ENCODE measurements around the gene PALS2. TPM values are rescaled to one million over a fixed set of nuclear protein-coding genes. Genes with fewer than 3 reads are reported as not detected.

The PALS2 gene
- total RNA-seq, 1 experiment from 2014 or later, result 35.7 TPM

DNA sequence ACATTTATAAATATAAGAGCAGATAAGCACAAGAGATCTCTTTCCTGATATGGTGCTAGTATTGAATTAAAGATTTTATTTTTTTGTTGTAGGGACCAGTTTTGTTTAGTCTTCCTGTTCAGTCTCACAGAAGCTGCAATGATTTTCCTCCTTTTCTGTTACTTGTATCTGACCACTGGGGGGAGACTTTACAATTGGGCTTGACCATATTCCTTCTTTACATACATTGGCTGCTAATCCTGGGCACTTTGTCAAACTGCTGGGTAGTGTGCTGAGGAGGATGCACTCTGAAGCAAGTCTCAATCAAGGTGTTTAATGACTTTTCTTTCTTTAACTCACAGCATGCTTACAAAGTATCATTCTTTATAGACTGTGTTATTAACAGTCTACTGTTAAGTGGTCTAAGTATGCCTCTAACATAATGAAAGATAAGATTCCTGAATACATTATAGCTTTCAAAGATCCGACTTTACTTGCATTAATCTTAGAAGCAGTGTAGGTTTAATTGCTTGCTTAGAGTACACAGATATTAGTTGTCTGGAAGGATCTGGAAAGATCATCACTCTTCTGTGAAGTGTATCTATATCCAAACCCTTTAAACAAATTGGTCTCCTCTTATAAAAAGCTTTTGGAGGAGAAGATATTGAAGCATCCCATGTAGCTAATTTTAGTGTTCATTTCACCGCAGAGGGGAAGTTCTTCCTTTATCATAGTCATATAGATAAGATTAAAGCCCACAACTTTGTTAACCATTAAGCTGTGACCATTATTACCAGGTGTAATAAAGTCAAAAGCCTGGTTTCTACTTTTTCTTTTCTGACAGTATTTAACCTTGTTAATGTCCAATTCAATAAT is 3.1 kb downstream of the PALS2 start:
- DNase-seq (ENCODE audit: low read depth, low spot score), result peak; percentile 89
- in situ Hi-C loops (cut with HindIII; ENCODE audit: low pct_unique_long_range_greater_than_20kb, low sequenced_read_pairs), result no loop called here

DNA sequence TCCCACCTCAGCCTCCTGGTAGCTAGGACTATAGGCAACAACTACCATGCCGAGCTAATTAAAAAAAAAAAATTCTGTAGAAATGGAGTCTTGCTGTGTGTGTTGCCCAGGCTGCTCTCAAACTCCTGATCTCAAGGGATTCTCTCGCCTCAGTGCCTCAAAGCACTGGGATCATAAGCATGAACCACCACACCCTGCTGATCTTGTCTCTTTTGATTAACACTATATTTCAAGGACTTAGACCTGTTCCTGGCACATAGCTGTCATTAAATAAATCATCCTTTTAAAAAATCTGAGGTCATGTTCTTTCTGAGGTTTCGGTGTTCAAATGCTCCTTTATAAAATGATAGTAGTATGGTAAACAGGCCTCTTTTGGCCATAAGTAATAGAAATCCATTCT is 4.8 kb downstream of the PALS2 start:
- DNase-seq (ENCODE audit: low read depth, low spot score), result no peak
- in situ Hi-C loops (cut with HindIII; ENCODE audit: low pct_unique_long_range_greater_than_20kb, low sequenced_read_pairs), result no loop called here

DNA sequence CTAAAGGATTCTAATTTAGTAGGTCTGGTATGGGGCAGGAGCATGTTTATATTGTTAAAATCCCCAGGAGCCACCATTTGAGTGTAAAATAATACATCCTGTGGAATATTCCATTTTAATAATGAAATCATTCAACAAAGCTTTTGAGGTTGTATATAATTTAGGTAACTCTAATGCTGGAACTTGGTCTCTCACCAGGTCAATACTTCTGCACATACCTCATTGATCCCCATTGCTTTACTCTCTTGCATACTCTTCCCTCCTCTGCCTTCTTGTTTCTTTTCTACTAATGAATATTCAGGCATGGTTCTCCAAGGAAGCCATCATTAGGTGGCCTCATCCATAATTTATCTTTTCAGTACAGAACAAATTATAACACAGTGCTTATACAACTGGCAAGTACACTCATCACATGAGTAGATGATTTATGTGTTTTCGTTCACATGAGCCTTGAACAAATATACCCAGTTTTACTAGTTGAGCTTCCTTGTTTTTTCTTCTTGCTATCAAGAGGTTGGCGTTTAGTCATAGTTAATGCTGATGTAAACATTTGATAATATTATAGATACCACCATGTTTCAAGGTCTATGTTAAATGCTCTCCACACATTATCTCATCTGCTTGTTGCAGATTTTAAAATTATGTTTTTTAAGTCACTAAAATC is 7.2 kb downstream of the PALS2 start:
- no peak for DNase-seq (ENCODE audit: low read depth, low spot score)
- in situ Hi-C loops (cut with HindIII; ENCODE audit: low pct_unique_long_range_greater_than_20kb, low sequenced_read_pairs), result no loop called here

DNA sequence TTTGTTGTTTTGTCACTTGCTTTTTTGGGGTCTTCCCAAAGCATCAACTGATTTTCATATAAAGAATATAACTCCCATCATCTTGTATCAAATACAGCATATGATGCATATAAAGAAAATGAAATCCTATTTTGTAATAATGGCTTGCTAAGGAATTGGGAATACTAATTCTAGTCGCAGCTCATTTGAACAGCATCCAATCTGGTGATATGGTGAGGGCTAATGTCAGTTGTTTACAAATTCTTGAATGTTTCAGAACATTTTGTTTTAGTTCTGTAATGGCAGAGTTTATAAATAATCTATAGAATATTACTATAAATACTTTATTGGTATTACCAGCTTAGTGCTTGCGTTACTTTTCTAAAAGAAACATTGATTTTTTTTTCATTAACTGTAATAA is 8.9 kb downstream of the PALS2 start:
- no peak for DNase-seq (ENCODE audit: low read depth, low spot score)
- in situ Hi-C loops (cut with HindIII; ENCODE audit: low pct_unique_long_range_greater_than_20kb, low sequenced_read_pairs), result no loop called here

DNA sequence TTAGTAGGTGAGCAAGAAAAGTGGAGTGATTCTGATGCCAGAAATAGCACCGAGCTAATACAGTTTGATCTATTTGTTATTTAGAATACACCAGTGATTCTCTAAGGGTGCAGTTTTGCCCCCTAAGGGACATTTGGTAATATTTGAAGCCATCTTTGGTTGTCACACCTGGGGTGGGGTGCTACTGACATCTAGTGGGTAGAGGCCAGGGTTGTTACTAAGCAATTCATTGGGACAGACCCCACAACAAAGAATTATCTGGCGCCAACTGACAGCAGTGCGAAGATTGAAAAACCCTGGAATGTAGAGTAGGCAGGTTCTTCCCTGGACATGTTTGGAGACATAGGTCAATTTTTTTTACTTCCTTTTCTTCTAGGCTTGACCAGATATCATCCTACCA is 14.6 kb downstream of the PALS2 start:
- peak; percentile 77 for DNase-seq (ENCODE audit: low read depth, low spot score)
- in situ Hi-C loops (cut with HindIII; ENCODE audit: low pct_unique_long_range_greater_than_20kb, low sequenced_read_pairs), result no loop called here

DNA sequence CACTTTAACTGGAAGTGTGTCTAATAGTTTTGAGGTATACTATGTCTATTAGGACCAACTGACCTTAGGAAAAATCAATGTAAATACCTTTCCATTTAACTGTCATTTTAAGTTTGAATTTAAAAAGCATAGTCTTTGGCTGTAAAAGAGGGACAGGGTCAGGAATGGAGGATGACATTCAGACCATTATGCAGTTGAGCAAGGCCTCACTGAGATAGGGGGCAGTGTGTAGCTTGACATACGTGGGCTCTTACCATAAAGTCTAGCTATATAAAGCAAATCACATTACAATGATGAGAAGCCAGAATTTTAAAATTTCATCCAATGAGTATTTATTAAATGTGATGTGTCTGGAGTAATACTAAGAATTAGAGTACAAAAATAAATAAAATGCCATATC is 17.9 kb downstream of the PALS2 start:
- in situ Hi-C loops (cut with HindIII; ENCODE audit: low pct_unique_long_range_greater_than_20kb, low sequenced_read_pairs), result no loop called here
- peak; percentile 45 for DNase-seq (ENCODE audit: low read depth, low spot score)

DNA sequence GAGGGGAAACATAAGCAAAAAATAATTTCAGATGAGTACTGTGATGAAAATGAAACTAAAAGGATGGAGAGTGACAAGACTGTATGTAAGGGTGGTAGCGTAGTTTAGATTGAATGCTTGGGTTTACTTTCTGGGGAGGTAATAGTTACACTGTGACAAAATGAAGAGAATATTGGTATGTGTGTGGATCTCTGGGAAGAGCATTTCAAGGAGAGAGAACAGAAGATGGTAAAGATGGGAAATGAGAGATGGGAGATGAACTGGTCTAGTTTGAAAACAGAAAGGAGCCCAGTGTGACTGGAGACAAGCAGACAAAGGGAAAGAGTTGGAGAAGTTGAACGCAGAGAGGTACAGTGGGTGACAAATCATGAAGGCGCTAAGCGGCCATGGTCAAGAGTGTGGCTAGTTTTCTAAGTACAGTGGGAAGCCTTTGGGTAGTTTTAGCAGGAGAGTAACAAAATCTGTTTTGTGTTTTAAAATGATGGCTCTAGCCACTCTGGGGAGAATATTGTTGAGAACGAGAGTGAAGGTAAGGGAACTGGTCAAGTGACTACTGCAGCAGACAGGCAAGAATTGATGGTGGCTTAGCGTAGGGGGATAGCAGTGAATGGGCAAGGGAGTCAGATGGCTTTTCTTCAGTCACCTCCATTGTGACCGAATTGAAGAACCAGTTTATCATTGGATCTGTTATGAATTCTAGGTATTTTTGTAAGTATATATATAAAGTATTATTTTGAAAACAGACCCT is 22.6 kb downstream of the PALS2 start:
- DNase-seq (ENCODE audit: low read depth, low spot score), result no peak
- in situ Hi-C loops (cut with HindIII; ENCODE audit: low pct_unique_long_range_greater_than_20kb, low sequenced_read_pairs), result no loop called here

DNA sequence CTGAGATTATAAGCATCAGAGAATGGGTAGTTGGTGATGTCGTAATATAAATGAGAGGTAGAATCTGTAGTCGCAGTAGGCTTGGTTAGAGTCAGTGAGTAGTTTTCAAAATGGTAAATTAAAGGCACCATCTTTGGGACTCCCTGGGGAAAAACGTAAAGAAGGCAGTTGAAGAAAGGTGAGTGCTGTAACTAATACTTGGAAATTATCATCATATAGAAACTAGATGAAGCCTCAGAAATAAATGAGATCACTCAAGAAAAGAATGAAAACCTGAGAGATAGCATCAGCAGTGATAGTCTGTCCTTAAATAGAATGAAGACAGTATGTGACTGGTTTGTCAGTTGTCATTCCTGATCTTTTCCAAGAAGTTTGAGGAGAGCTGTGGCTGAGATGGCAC is 23.8 kb downstream of the PALS2 start:
- no peak for DNase-seq (ENCODE audit: low read depth, low spot score)
- in situ Hi-C loops (cut with HindIII; ENCODE audit: low pct_unique_long_range_greater_than_20kb, low sequenced_read_pairs), result no loop called here

DNA sequence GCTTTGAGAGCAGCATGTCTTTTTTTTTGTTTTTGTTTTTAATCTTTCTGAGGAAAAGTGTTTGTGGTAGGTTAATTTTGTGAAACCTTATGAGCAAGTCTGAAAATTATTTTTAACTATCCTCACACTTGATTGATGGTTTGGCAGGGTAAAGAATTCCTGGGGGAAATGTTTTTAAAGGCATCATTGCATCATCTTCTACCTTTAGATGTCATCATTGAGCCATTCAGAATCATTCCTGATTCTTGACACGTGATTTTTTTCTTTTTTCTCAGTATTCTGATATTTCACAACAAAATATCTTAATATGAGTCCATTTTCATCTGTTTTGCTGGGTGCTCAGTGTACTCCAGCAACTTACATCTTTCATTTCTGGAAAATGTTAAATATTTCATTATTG is 28.3 kb downstream of the PALS2 start:
- in situ Hi-C loops (cut with HindIII; ENCODE audit: low pct_unique_long_range_greater_than_20kb, low sequenced_read_pairs), result no loop called here
- DNase-seq (ENCODE audit: low read depth, low spot score), result no peak

DNA sequence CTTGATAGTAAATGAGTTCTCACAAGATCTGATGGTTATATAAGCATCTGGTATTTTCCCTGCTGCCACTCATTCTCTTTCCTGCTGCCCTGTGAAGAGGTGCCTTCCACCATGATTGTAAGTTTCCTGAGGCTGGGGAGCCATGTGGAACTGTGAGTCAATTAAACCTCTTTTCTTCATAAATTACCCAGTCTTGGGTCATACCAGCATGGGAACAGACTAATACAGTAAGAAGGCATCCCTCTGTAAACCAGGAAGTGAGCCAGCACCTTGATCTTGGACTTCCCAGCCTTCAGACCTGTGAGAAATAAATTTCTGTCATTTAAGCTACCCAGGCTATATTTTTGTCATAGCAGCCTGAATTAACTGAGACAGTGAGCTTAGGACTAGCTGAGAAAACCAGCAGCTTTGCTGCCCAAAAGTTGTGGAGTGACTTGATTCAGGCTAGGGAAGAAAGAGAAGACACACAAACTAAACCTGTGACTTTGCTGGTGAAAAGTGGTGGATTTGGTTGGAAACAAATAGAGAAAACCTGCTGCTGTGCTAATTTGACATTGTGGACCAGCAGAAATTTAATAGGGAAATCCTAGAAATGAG is 29.7 kb downstream of the PALS2 start:
- DNase-seq (ENCODE audit: low read depth, low spot score), result no peak
- in situ Hi-C loops (cut with HindIII; ENCODE audit: low pct_unique_long_range_greater_than_20kb, low sequenced_read_pairs), result no loop called here

DNA sequence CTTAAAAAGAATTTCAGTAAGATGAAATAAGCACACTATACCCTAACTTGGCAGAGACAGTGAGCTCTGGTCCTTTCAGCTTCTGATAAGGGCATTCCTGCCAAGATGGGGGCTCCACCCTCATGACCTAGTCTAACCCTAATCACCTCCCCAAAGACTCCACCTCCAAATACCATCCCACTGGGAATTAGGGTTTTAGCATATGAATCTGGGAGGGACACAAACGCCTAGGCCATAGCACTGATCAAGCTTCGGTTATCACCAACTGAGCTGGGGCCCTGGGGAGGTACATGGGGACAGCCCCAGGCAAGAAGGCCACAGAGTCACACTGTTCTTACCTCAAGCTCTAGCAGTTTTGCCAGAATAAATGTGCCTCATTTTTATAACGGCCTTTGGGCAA is 31.4 kb downstream of the PALS2 start:
- in situ Hi-C loops (cut with HindIII; ENCODE audit: low pct_unique_long_range_greater_than_20kb, low sequenced_read_pairs), result no loop called here
- DNase-seq (ENCODE audit: low read depth, low spot score), result no peak

DNA sequence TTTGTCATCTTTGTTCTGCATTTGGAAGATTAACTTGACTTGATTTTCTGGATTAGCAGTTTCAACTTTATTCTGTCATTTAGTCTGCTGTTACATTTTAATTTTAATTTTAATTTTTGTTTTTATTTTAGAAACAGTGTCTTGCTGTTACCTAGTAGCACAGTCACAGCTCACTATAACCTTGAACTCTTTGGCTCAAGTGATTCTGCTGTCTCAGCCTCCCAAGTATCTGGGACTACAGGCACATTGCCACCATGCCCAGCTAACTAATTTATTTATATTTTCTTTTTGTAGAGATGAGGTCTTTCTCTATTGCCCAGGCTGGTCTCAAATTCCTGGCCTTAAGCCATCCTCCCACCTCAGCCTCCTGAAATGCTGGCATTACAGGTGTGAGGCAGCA is 35.3 kb downstream of the PALS2 start:
- no peak for DNase-seq (ENCODE audit: low read depth, low spot score)
- in situ Hi-C loops (cut with HindIII; ENCODE audit: low pct_unique_long_range_greater_than_20kb, low sequenced_read_pairs), result no loop called here

DNA sequence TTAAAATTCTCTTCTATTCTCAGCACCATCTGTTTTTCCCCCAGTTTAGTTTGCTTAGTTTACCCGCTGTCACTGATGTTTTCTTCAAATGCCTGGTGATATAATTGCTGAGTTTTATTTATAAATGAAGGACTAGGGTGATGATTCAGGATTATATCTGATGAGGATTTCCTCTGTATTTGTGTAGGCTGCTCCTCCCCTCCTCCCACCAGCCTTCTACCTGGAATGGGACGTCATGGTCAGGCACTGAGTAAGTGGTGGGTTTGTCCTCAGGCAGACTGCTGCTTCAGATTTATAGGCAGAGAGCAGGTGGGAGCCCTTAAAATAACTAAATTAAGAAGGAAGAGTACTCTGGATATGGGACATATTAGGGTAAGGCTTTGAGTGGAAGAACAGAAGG is 35.8 kb downstream of the PALS2 start:
- DNase-seq (ENCODE audit: low read depth, low spot score), result no peak
- in situ Hi-C loops (cut with HindIII; ENCODE audit: low pct_unique_long_range_greater_than_20kb, low sequenced_read_pairs), result no loop called here

DNA sequence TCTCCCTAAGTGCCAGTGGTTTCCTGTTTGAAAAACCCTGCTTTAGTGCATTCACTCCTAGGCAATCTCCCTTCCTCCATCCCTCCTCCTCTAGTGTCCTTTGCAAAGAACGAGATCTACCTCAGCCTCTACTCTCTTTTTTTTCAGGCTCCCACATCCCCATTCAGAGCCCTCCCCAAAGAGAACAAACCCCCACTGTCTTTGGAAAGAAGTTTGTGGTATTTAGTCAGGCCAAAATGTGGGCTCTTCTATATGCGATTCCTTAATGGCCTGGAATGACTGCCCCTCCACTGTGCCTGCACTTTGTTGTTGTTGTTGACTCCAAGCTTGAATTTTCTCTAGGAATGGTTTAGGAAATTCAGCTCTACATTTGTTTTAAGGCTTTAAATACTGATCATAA is 36.3 kb downstream of the PALS2 start:
- in situ Hi-C loops (cut with HindIII; ENCODE audit: low pct_unique_long_range_greater_than_20kb, low sequenced_read_pairs), result no loop called here
- DNase-seq (ENCODE audit: low read depth, low spot score), result no peak

DNA sequence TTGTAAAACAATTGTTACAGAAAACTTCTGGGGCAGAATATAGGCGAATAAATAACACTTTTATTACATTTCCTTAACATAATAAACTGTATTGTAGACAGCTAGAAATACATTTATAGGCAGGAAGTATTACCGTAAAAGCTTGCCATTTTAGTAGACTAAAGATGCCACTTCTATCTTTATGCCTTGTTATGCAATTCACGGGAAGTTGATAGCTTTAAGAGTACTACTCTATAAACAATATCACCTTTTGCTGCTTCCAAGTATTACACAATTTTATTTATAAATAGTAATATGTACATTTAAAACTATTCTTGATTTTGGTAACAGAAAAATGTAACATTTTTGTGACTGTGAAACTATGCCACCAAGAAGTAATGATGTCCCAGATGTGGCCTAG is 37.9 kb downstream of the PALS2 start:
- in situ Hi-C loops (cut with HindIII; ENCODE audit: low pct_unique_long_range_greater_than_20kb, low sequenced_read_pairs), result no loop called here
- DNase-seq (ENCODE audit: low read depth, low spot score), result no peak

DNA sequence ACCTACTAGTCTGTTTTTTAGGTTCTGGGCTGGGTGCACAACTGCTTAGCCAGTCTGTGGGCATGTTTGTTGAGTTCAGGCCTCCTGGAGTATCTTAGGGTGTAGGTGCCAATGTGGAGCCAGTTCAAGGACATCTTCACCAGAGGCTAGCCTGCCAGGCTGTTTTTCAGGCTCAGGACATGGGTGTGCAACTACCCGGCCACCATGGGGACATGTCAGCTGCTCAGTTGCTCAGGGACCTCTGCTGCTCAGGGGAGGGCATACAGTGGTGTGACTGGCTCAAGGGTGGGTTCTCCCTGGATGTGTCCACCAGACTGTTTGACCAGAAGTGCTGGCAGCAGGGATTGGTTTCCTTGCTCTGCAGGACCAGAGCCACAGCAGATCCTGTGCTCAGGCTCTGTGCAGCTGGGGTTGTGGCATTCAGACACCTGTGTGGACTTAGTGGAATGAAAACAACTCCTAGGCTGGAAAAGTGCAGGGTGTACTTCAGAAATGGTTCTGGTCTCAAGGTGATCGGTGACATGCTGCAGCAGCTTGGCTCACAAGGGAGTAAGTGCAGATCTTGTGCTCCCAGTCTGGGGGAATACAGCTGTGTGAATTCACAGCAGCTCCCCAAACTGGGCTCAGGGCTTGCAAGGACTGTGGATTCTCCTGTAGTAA is 44.8 kb downstream of the PALS2 start:
- DNase-seq (ENCODE audit: low read depth, low spot score), result no peak
- in situ Hi-C loops (cut with HindIII; ENCODE audit: low pct_unique_long_range_greater_than_20kb, low sequenced_read_pairs), result no loop called here

DNA sequence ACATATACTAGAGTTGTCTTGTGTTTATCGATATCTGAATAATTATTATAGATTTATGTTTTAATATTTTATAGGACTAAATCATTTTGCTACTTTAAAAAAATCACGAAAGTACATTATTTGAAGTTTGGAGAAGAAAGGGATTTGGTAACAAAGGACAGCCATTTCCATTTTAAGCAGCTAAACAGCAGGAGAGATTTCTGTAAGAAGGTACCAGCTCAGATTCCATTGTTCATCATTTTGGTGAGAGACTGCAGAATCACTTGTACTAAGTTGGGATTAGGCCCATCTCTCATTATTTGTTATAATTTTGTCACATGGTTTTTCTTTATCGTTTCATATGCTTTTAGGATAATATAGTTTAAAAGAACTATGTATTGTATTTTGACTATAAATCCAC is 46.7 kb downstream of the PALS2 start:
- in situ Hi-C loops (cut with HindIII; ENCODE audit: low pct_unique_long_range_greater_than_20kb, low sequenced_read_pairs), result no loop called here
- no peak for DNase-seq (ENCODE audit: low read depth, low spot score)

DNA sequence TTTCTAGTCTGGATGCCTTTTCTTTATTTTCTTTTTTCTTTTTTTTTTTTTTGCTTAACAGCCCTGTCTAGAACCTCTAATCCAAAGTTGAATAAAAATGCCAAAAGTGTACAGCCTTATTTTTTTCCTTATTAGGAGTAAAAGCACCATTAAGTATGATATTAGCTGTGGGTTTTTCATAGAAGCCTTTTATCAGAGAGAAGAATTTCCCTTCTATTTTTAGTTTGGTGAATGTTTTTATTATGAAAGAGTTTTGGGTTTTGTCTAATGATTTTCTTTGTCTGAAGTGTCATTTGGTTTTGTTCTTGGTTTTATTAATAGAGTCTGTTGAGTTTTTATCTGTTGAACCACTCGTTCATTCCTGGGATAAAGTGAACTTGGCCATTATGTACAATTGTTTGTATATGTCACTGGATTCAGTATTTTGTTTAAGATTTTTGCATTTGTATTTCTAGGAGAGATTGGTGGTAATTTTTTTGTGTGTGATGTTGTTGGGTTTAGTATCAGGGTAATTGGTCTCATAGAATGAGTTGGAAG is 49.5 kb downstream of the PALS2 start:
- in situ Hi-C loops (cut with HindIII; ENCODE audit: low pct_unique_long_range_greater_than_20kb, low sequenced_read_pairs), result no loop called here
- DNase-seq (ENCODE audit: low read depth, low spot score), result no peak

All from SK-MEL-5 (cell line).